ENCODE results near the gene AQP3. TPM values are rescaled to one million over a fixed set of nuclear protein-coding genes. Genes with fewer than 3 reads are reported as not detected.
A peak's percentile ranks its signal among the peaks of the same experiment; 100 is the strongest.

AQP3 gene
- total RNA-seq, 1 donor from 2014 or later, result 868 TPM

DNA sequence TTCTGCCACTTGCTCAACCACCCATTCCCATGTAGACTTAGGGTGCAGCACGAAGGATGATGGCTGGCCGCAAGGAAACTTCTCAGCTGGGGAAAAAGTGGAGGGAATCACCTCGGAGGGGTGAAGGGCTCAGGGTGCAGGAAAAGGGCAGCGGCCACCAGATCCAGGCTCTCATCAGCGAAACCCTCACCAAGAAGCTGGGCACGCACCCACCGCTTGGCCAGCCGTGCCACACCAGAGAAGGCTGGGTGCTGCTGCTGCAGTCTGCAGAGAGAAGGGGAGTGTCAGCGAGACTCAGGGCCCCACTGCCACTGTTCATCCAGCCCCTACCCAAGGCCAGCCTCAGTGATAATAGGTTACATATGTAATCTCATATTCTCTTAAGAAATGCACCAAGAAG lies 17.7 kb upstream of the AQP3 start:
- Histone ChIP-seq H3K27me3 (no peaks in the 10 kb centered on the region), H3K36me3 (peaks cover 0 to 80% of the 10 kb centered on the region in 2 donors), H3K9me3 (no peaks in the 10 kb centered on the region), H3K4me1 (peaks cover 7% of the 10 kb centered on the region), H3K27ac (no peak overlapping the region), H3K4me3 (no peak overlapping the region)
- no peak for DNase-seq (ENCODE audit: extremely low spot score in 2 of 2)
- TF ChIP-seq POLR2AphosphoS5 (IDR thresholded peaks at IDR 0.05; ENCODE audit: insufficient read depth in 1 of 2, low read depth in 1 of 2) (no peak), POLR2A (IDR thresholded peaks at IDR 0.05) (no peak)
- TF ChIP-seq, protein P1, sequence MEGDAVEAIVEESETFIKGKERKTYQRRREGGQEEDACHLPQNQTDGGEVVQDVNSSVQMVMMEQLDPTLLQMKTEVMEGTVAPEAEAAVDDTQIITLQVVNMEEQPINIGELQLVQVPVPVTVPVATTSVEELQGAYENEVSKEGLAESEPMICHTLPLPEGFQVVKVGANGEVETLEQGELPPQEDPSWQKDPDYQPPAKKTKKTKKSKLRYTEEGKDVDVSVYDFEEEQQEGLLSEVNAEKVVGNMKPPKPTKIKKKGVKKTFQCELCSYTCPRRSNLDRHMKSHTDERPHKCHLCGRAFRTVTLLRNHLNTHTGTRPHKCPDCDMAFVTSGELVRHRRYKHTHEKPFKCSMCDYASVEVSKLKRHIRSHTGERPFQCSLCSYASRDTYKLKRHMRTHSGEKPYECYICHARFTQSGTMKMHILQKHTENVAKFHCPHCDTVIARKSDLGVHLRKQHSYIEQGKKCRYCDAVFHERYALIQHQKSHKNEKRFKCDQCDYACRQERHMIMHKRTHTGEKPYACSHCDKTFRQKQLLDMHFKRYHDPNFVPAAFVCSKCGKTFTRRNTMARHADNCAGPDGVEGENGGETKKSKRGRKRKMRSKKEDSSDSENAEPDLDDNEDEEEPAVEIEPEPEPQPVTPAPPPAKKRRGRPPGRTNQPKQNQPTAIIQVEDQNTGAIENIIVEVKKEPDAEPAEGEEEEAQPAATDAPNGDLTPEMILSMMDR (IDR thresholded peaks at IDR 0.05), result no peak
- intact Hi-C loops (cut with DNase I), result loop anchor here (5.0 kb wide), 1 partner anchor 88 kb away; no protein-coding TSS in a partner anchor

DNA sequence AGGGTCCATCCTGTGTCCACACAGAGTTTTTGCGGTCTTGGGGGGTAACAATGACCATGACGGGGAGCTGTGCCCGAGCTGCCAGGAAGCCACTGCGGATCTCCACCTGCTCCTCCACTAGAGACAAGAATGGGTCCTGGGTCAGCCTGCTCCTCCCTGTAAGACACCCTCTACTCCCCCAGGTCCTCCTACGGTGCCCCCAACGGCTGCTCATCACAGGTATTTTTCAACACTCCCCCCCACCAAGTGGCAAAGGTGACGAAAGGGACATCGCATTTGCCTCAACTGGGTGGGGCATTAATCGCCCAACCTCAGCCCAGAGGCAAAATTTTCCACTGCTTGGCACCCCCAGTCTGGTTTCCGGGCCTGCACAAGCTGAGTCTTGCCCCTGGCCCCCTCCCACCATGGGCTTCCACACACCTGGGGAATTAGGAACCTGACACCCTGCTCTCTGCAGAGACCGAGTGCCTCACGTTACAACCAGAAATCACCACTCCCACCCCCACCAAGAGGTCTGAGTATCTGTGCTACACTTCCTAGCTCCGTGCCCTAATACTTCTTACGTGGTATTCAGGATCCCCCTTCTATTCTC lies 16.7 kb upstream of the AQP3 start:
- no peak for DNase-seq (ENCODE audit: extremely low spot score in 2 of 2)
- Histone ChIP-seq H3K4me1 (peaks cover 15% of the 10 kb centered on the region), H3K36me3 (peaks cover 0 to 70% of the 10 kb centered on the region in 2 donors), H3K9me3 (no peaks in the 10 kb centered on the region), H3K27me3 (no peaks in the 10 kb centered on the region), H3K27ac (peak overlapping the region; percentile 34), H3K4me3 (no peak overlapping the region)
- intact Hi-C loops (cut with DNase I), result no loop called here
- TF ChIP-seq POLR2A (IDR thresholded peaks at IDR 0.05) (no peak), POLR2AphosphoS5 (IDR thresholded peaks at IDR 0.05; ENCODE audit: insufficient read depth in 1 of 2, low read depth in 1 of 2) (no peak)
- TF ChIP-seq, protein P1 (IDR thresholded peaks at IDR 0.05), result no peak

DNA sequence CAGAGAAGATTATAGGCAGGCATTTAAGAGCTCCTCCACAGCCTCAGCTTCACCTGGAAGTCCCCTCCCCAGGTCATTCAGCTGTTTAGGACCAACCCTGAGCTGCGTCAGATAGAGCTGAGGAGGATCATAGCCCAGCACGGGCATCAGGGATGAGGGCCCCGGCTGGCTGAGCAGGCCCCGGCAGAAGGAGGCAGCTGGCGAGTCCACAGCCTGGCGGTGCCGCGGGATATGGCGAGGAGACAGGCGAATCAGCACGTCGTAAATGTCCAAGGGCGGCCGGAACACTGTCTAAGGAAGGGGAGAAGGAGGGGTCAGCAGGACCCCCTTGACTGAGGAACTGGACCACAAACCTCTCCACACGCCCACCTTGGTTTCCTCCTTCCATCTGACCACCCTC lies 15.8 kb upstream of the AQP3 start:
- Histone ChIP-seq H3K36me3 (peaks cover 0 to 60% of the 10 kb centered on the region in 2 donors), H3K4me1 (peaks cover 24% of the 10 kb centered on the region), H3K27ac (no peak overlapping the region), H3K27me3 (no peaks in the 10 kb centered on the region), H3K4me3 (no peak overlapping the region), H3K9me3 (no peaks in the 10 kb centered on the region)
- TF ChIP-seq, protein P1 (IDR thresholded peaks at IDR 0.05), result no peak
- TF ChIP-seq POLR2A (IDR thresholded peaks at IDR 0.05), result no peak
- no peak for TF ChIP-seq POLR2AphosphoS5 (IDR thresholded peaks at IDR 0.05; ENCODE audit: insufficient read depth in 1 of 2, low read depth in 1 of 2)
- no peak for DNase-seq (ENCODE audit: extremely low spot score in 2 of 2)
- intact Hi-C loops (cut with DNase I), result no loop called here

- peaks cover 29% of the 10 kb centered on the region for H3K4me1 ChIP-seq
- intact Hi-C loops (cut with DNase I), result no loop called here
- peaks cover 0 to 44% of the 10 kb centered on the region in 2 donors for H3K36me3 ChIP-seq
- no peaks in the 10 kb centered on the region for H3K27me3 ChIP-seq
- H3K9me3 ChIP-seq, result no peaks in the 10 kb centered on the region
- no peak for DNase-seq (ENCODE audit: extremely low spot score in 2 of 2)
- H3K4me3 ChIP-seq, result no peak overlapping the region
- TF ChIP-seq POLR2AphosphoS5 (IDR thresholded peaks at IDR 0.05; ENCODE audit: insufficient read depth in 1 of 2, low read depth in 1 of 2), result no peak
- no peak for TF ChIP-seq POLR2A (IDR thresholded peaks at IDR 0.05)
- TF ChIP-seq, protein P1 (IDR thresholded peaks at IDR 0.05), result no peak
- peak overlapping the region; percentile 36 for H3K27ac ChIP-seq
Observed at GRCh38 chr9:33461492-33461891, 14.1 kb upstream of the AQP3 start.

- no peaks in the 10 kb centered on the region for H3K9me3 ChIP-seq
- H3K36me3 ChIP-seq, result peaks cover 0 to 37% of the 10 kb centered on the region in 2 donors
Observed at GRCh38 chr9:33460854-33461253, 13.5 kb upstream of the AQP3 start.

More at GRCh38 chr9:33460854-33461253, 13.5 kb upstream of the AQP3 start:
- H3K4me1 ChIP-seq, result peaks cover 29% of the 10 kb centered on the region
- intact Hi-C loops (cut with DNase I), result no loop called here
- peak overlapping the region; percentile 36 for H3K27ac ChIP-seq
- no peaks in the 10 kb centered on the region for H3K27me3 ChIP-seq
- H3K4me3 ChIP-seq, result no peak overlapping the region
- no peak for TF ChIP-seq POLR2AphosphoS5 (IDR thresholded peaks at IDR 0.05; ENCODE audit: insufficient read depth in 1 of 2, low read depth in 1 of 2)
- TF ChIP-seq, protein P1 (IDR thresholded peaks at IDR 0.05), result no peak
- no peak for TF ChIP-seq POLR2A (IDR thresholded peaks at IDR 0.05)
- no peak for DNase-seq (ENCODE audit: extremely low spot score in 2 of 2)
